PC-3 (cell line): Measurements from ENCODE around the gene CHN1. TPM values are rescaled to one million over a fixed set of nuclear protein-coding genes. Genes with fewer than 3 reads are reported as not detected.
A peak's percentile ranks its signal among the peaks of the same experiment; 100 is the strongest.

Source experiments
- ATAC-seq: fragments of 200-7000 bp; cut with Tn5 transposase; 2 replicates; pipeline ENCODE4 v1.9.1; 2020; ENCODE audit warnings: mild to moderate bottlenecking, moderate library complexity
- BruUV-seq: library from RNA; stranded (reverse); fragments of 400-500 nt; replicated peaks from 2 replicates; lab custom pipeline; 2021; lab: Mats Ljungman, UMichigan
- CTCF ChIA-PET: fragments of 300-600 bp; sonication (Branson Sonifier 250); formaldehyde crosslinking; loops from one replicate; lab custom pipeline; 2022; ENCODE audit warnings: antibody characterized with exemption; lab: Charles Lee
- POLR2A ChIA-PET: fragments of 300-600 bp; sonication (Branson Sonifier 250); formaldehyde crosslinking; loops from one replicate; lab custom pipeline; 2022; ENCODE audit warnings: antibody characterized with exemption; ENCODE audit not compliant: unreplicated experiment; lab: Charles Lee
- DNase-seq: peaks from one replicate; pipeline ENCODE4 v3.0.0-alpha.2; 2015
- H2AFZ ChIP-seq: fragments of 300-600 bp; sonication (generic); 2 replicates; pipeline ENCODE4 v1.6.0; 2016; ENCODE audit warnings: antibody characterized with exemption, low read length
- H3F3A ChIP-seq: fragments of 300-600 bp; sonication (generic); one replicate; pipeline ENCODE4 v1.6.0; 2017; ENCODE audit warnings: antibody characterized with exemption, low read length, control low read depth, mild to moderate bottlenecking; ENCODE audit not compliant: unreplicated experiment
- H3K27ac ChIP-seq: fragments of 300-600 bp; sonication (generic); 2 replicates; pipeline ENCODE4 v1.5.1; 2016; ENCODE audit warnings: mild to moderate bottlenecking, low read length
- H3K27me3 ChIP-seq: fragments of 300-600 bp; sonication (generic); 2 replicates; pipeline ENCODE4 v1.6.1; 2016; ENCODE audit warnings: low read length, mixed read lengths
- H3K36me3 ChIP-seq: fragments of 300-600 bp; sonication (generic); 2 replicates; pipeline ENCODE4 v1.6.1; 2016; ENCODE audit warnings: low read depth, mixed run types, low read length, mixed read lengths
- H3K4me1 ChIP-seq: fragments of 300-600 bp; sonication (generic); 2 replicates; pipeline ENCODE4 v1.5.1; 2016; ENCODE audit warnings: low read length; ENCODE audit not compliant: insufficient read depth
- H3K4me2 ChIP-seq: fragments of 300-600 bp; sonication (generic); 2 replicates; pipeline ENCODE4 v1.6.0; 2016; ENCODE audit warnings: low read length
- H3K4me3 ChIP-seq: fragments of 300-600 bp; sonication (generic); 2 replicates; pipeline ENCODE4 v1.5.1; 2016; ENCODE audit warnings: mild to moderate bottlenecking, low read length, mixed read lengths
- H3K79me2 ChIP-seq: fragments of 300-600 bp; sonication (generic); 2 replicates; pipeline ENCODE4 v1.6.1; 2017; ENCODE audit warnings: low read length, mixed read lengths
- H3K9ac ChIP-seq: fragments of 300-600 bp; sonication (generic); 2 replicates; pipeline ENCODE4 v1.6.0; 2016; ENCODE audit warnings: mild to moderate bottlenecking, low read length
- H3K9me2 ChIP-seq: fragments of 300-600 bp; sonication (generic); replicated peaks from 2 replicates; pipeline ENCODE4 v1.6.1; 2016; ENCODE audit warnings: mixed run types, low read length, mixed read lengths
- H3K9me3 ChIP-seq: fragments of 300-600 bp; sonication (generic); 2 replicates; pipeline ENCODE4 v1.6.1; 2016; ENCODE audit warnings: low read length, mixed read lengths
- H4K20me1 ChIP-seq: fragments of 300-600 bp; sonication (generic); 2 replicates; pipeline ENCODE4 v1.6.1; 2016; ENCODE audit warnings: low read length, mixed read lengths
- EZH2 ChIP-seq: fragments of 300-600 bp; sonication (generic); IDR thresholded peaks from one replicate; pipeline ENCODE4 v1.6.1; 2017; ENCODE audit warnings: antibody characterized with exemption, mild to moderate bottlenecking, low read length; ENCODE audit not compliant: unreplicated experiment
- EZH2phosphoT487 ChIP-seq: fragments of 300-600 bp; sonication (generic); IDR thresholded peaks from 2 replicates; pipeline ENCODE4 v1.6.1; 2018; ENCODE audit warnings: mild to moderate bottlenecking, antibody characterized with exemption, low read length, borderline replicate concordance
- intact Hi-C: fragments of 100-400 bp; cut with micrococcal nuclease; formaldehyde crosslinking; loops from 2 replicates; pipeline ENCODE4 v1.9.0; 2023
- total RNA-seq: library from RNA; depleted of rRNA; stranded (reverse); fragments of >200 nt; gene quantifications from 2 replicates; pipeline ENCODE4 v1.2.3, GENCODE V29; 2014; rRNA removed
- TF ChIP-seq, protein P1 (sequence below): fragments of 300-600 bp; sonication (generic); conservative IDR thresholded peaks from 2 replicates; pipeline ENCODE4 v1.5.1; 2017; ENCODE audit warnings: antibody characterized with exemption, low read depth, mild to moderate bottlenecking, low read length

CHN1 gene
- total RNA-seq, 1 experiment from 2014 or later, result 7.8 TPM

DNA sequence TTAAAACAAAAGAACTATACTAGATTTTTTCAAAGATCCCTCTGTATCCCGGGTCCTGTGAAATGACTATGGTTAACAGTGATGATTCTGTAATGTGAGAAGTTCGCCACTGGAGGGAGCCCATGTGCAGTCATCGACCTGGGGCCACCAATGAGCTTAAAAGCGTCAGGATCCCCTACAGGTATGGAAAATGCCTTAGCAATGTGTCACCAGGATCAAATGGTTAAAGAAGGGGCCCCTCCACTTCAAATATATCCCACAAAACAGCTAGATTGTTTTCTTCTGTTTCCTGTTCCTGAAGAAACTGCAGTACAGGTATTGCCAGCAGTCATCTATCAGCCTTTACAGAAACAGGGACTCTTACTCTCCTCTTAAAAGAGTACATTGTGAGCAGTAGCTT is 256.2 kb downstream of the CHN1 start:
- no peaks in the 10 kb centered on the region for H3K36me3 ChIP-seq
- no peaks in the 10 kb centered on the region for H3K79me2 ChIP-seq
- peaks cover 20% of the 10 kb centered on the region for H3K4me1 ChIP-seq
- no peak overlapping the region for H3K9ac ChIP-seq
- no peak overlapping the region for H3K4me3 ChIP-seq
- no peak overlapping the region for H3K27ac ChIP-seq
- no peaks in the 10 kb centered on the region for H3F3A ChIP-seq
- no peaks in the 10 kb centered on the region for H3K9me2 ChIP-seq
- ATAC-seq, result peak; percentile 80
- no peaks in the 10 kb centered on the region for H4K20me1 ChIP-seq
- peak overlapping the region; percentile 27; the same call in 1 of the 2 replicates for H2AFZ ChIP-seq
- no peaks in the 10 kb centered on the region for H3K27me3 ChIP-seq
- H3K4me2 ChIP-seq, result peak overlapping the region; percentile 60
- BruUV-seq, result no TSS peak
- intact Hi-C loops, result loop anchor here (1.0 to 2.0 kb wide), 3 partner anchors 14 to 236 kb away; no protein-coding TSS in a partner anchor
- ChIA-PET CTCF (interaction anchor here (0.6 to 1.8 kb wide), 14 partner anchors 14 to 287 kb away, joined by 3 to 28 read pairs (median 4); partner anchors contain the start of gene CHRNA1), POLR2A (interaction anchor here (0.6 kb wide), 1 partner anchor 26 kb away, joined by 4 read pairs; no protein-coding TSS in a partner anchor)
- peak; percentile 91 for DNase-seq
- TF ChIP-seq, protein P1, sequence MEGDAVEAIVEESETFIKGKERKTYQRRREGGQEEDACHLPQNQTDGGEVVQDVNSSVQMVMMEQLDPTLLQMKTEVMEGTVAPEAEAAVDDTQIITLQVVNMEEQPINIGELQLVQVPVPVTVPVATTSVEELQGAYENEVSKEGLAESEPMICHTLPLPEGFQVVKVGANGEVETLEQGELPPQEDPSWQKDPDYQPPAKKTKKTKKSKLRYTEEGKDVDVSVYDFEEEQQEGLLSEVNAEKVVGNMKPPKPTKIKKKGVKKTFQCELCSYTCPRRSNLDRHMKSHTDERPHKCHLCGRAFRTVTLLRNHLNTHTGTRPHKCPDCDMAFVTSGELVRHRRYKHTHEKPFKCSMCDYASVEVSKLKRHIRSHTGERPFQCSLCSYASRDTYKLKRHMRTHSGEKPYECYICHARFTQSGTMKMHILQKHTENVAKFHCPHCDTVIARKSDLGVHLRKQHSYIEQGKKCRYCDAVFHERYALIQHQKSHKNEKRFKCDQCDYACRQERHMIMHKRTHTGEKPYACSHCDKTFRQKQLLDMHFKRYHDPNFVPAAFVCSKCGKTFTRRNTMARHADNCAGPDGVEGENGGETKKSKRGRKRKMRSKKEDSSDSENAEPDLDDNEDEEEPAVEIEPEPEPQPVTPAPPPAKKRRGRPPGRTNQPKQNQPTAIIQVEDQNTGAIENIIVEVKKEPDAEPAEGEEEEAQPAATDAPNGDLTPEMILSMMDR, result peak; percentile 88
- TF ChIP-seq EZH2phosphoT487, result no peak
- no peak for TF ChIP-seq EZH2
- no peaks in the 10 kb centered on the region for H3K9me3 ChIP-seq

Other genes with a start within 250 kb of the CHN1 start
- 0.23 and 1.8 TPM in 2 replicates for gene CHRNA1, start 240.9 kb downstream of the CHN1 start, total RNA-seq
- gene ATF2, start 162.8 kb upstream of the CHN1 start, total RNA-seq, result 12.6 and 15.0 TPM in 2 replicates
- 214 and 254 TPM in 2 replicates for gene ATP5MC3, start 176.3 kb upstream of the CHN1 start, total RNA-seq